ENCODE results near the gene NKD2. TPM values are rescaled to one million over a fixed set of nuclear protein-coding genes. Genes with fewer than 3 reads are reported as not detected.
A peak's percentile ranks its signal among the peaks of the same experiment; 100 is the strongest.

The NKD2 gene
- total RNA-seq, 1 donor from 2014 or later = 41.7 TPM

DNA sequence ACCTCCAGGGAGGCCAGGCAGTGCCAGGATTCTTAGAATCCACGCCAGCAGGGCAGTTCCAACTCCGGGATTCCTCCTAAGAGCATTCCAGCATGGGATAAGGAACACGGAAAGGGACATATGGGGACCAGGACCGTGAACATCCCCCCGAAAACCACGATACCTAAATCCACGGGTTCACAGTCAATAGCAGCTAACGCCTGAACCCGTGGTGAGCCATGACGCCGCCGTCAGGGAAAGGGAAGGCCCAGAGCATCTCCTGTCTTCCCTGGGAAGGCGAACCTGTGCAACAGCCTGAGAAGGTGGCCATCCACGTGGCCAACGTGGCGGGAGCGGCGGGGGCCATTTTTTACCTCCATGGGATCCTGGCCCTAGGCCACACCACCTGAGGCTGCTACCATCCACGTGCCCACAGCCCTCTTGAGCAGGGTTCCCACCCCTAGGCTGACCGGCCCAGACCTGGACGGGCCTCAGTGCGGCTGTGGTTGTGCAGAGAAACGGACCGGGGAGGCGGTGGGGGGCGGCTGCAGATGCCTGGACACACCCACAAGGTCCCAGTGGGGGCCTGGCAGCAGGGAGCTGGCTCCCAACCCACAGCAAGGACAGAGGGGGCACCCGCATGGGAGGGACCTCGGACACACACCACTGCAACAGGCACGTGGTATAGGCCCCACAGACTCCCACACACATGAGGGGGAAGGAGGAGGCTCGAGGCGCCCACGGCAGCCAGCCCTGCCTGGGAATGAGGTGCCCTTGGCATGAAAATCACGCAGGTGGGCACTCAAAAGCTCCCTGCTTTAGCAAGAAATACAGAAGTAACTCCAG lies 60.5 kb downstream of the NKD2 start:
- Mint-ChIP-seq H3K9me3 (ENCODE audit: unreplicated experiment) (peaks cover 5% of the 10 kb centered on the region), H3K27me3 (ENCODE audit: unreplicated experiment) (peaks cover 2% of the 10 kb centered on the region), H3K4me1 (ENCODE audit: low read depth, unreplicated experiment) (peaks cover 3% of the 10 kb centered on the region), H3K36me3 (ENCODE audit: unreplicated experiment) (no peaks in the 10 kb centered on the region), H3K27ac (ENCODE audit: unreplicated experiment) (no peak overlapping the region), H3K4me3 (ENCODE audit: unreplicated experiment) (no peak overlapping the region)
- DNase-seq = no peak
- TF ChIP-seq, protein P1, sequence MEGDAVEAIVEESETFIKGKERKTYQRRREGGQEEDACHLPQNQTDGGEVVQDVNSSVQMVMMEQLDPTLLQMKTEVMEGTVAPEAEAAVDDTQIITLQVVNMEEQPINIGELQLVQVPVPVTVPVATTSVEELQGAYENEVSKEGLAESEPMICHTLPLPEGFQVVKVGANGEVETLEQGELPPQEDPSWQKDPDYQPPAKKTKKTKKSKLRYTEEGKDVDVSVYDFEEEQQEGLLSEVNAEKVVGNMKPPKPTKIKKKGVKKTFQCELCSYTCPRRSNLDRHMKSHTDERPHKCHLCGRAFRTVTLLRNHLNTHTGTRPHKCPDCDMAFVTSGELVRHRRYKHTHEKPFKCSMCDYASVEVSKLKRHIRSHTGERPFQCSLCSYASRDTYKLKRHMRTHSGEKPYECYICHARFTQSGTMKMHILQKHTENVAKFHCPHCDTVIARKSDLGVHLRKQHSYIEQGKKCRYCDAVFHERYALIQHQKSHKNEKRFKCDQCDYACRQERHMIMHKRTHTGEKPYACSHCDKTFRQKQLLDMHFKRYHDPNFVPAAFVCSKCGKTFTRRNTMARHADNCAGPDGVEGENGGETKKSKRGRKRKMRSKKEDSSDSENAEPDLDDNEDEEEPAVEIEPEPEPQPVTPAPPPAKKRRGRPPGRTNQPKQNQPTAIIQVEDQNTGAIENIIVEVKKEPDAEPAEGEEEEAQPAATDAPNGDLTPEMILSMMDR (IDR thresholded peaks at IDR 0.05; ENCODE audit: partially characterized antibody, unreplicated experiment) = no peak

DNA sequence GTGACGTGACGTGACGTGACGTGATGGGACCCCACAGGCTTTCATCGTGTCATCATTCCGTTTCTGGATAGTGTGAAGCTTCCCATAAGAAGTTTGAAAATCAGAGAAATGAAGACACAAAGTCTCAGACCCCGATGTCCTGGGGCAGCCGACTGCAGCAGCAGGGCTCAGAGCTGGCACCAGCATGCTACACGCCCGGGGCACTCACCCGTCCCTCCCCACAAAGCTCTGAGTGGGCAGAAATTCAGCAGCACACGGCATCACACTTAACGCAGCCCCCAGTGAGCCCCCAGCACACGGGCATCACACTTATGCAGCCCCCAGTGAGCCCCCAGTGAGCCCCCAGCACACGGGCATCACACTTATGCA lies 61.1 kb downstream of the NKD2 start:
- TF ChIP-seq, protein P1 (IDR thresholded peaks at IDR 0.05; ENCODE audit: partially characterized antibody, unreplicated experiment) = no peak
- no peak for DNase-seq
- Mint-ChIP-seq H3K27ac (ENCODE audit: unreplicated experiment) (no peak overlapping the region), H3K4me1 (ENCODE audit: low read depth, unreplicated experiment) (peaks cover 3% of the 10 kb centered on the region), H3K36me3 (ENCODE audit: unreplicated experiment) (no peaks in the 10 kb centered on the region), H3K9me3 (ENCODE audit: unreplicated experiment) (peaks cover 5% of the 10 kb centered on the region), H3K4me3 (ENCODE audit: unreplicated experiment) (no peak overlapping the region), H3K27me3 (ENCODE audit: unreplicated experiment) (peaks cover 2% of the 10 kb centered on the region)

DNA sequence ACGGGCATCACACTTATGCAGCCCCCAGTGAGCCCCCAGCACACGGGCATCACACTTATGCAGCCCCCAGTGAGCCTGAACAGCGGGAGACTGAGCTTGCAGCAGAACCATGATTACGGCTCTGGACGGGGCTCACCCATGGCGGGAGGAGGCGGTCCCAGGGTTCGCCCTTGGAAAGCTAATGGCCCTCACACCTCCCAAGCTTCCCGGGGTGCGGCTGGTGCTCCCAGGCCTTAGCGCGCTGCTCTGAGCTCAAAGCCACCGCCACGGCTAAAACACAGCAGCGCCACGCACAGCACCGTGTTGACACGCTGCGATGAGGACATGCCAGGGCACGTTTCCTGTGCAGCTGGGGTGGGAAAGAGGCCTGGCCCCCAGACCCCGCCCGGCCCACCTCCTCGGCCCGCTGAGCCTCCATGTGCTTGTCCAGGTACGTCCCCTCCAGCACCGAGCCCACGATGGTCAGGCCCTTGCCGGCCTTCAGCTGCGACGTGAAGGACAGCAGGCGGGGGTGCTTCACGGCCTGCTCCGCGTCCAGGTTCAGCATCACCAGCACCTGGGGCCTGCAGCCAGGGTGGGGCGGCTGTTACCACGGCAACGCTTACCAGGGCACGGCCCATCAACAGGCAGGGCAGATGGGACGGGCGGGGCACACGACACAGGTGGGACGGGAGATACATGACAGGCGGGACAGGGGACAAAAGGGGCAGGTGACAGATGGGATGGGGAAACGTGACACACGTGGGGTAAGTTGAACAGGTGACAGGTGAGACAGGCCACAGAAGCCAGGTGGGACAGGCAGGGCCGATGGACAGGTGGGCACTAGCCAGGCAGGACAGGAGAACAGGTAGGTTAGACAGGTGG lies 64.9 kb downstream of the NKD2 start:
- peaks cover 2% of the 10 kb centered on the region for H3K27me3 Mint-ChIP-seq (ENCODE audit: unreplicated experiment)
- H3K4me3 Mint-ChIP-seq (ENCODE audit: unreplicated experiment) = no peak overlapping the region
- H3K9me3 Mint-ChIP-seq (ENCODE audit: unreplicated experiment) = peaks cover 3% of the 10 kb centered on the region
- peak; percentile 58 for DNase-seq
- no peaks in the 10 kb centered on the region for H3K36me3 Mint-ChIP-seq (ENCODE audit: unreplicated experiment)
- TF ChIP-seq, protein P1 (IDR thresholded peaks at IDR 0.05; ENCODE audit: partially characterized antibody, unreplicated experiment) = no peak
- H3K4me1 Mint-ChIP-seq (ENCODE audit: low read depth, unreplicated experiment) = no peaks in the 10 kb centered on the region
- H3K27ac Mint-ChIP-seq (ENCODE audit: unreplicated experiment) = peak overlapping the region; percentile 35

DNA sequence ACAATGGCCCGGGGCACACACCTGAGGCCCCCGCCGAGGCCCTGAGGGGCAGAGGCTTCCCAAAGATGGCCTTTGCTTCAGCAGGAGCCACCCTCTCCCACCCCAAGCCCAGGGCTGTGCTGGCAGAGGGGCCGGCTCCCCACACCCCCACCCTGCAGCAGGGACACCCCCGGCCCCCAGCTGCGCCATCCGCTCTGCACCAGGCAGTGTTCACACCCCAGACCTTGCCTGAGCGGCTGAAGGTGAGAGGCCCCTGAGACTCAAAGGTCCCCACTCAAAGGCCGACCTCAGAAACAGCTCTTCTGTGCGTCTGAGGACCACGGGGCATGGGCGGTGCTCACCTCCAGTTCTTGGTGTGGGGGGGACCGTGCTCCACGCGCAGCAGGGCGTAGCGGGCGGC lies 65.6 kb downstream of the NKD2 start:
- H3K4me3 Mint-ChIP-seq (ENCODE audit: unreplicated experiment) = no peak overlapping the region
- DNase-seq = no peak
- H3K9me3 Mint-ChIP-seq (ENCODE audit: unreplicated experiment) = peaks cover 3% of the 10 kb centered on the region
- no peaks in the 10 kb centered on the region for H3K36me3 Mint-ChIP-seq (ENCODE audit: unreplicated experiment)
- no peak overlapping the region for H3K27ac Mint-ChIP-seq (ENCODE audit: unreplicated experiment)
- no peaks in the 10 kb centered on the region for H3K4me1 Mint-ChIP-seq (ENCODE audit: low read depth, unreplicated experiment)
- TF ChIP-seq, protein P1 (IDR thresholded peaks at IDR 0.05; ENCODE audit: partially characterized antibody, unreplicated experiment) = no peak
- H3K27me3 Mint-ChIP-seq (ENCODE audit: unreplicated experiment) = peaks cover 2% of the 10 kb centered on the region
